SU-DHL-6 (cell line): ENCODE data around the gene TRIM42.

Experiments
- CTCF ChIP-seq: fragments of 200-600 bp; sonication (generic); IDR thresholded peaks from one replicate; pipeline ENCODE4 v1.5.1; 2017; ENCODE audit warnings: antibody characterized with exemption, mild to moderate bottlenecking, low read length, moderate library complexity; ENCODE audit not compliant: insufficient read depth, poor library complexity, severe bottlenecking
- EZH2phosphoT487 ChIP-seq: fragments of 200-600 bp; sonication (generic), shearing (Covaris generic); conservative IDR thresholded peaks from 2 replicates; pipeline ENCODE4 v1.6.1; 2018; ENCODE audit warnings: mild to moderate bottlenecking, antibody characterized with exemption, low read length, moderate library complexity, mixed read lengths

- no peak for TF ChIP-seq CTCF
- no peak for TF ChIP-seq EZH2phosphoT487
Observed at GRCh38 chr3:140748903-140749302, 71.0 kb downstream of the TRIM42 start.
